Vagina (tissue), 2 donors: ENCODE results near the gene CHN2.

Experiments
- CTCF ChIP-seq, 3 experiments: fragments of 450-650 bp in 2 of 3; fragments of 200-600 bp in 1 of 3; sonication (generic) in 1 of 3; IDR thresholded peaks; one replicate each; pipeline ENCODE4 v1.5.1; 2017 to 2019; ENCODE audit warnings: antibody characterized with exemption in 3 of 3, mild to moderate bottlenecking in 2 of 3, moderate library complexity in 2 of 3
- POLR2A ChIP-seq, 2 donors: fragments of 450-650 bp; IDR thresholded peaks; one replicate each; pipeline ENCODE4 v1.6.1; 2017; ENCODE audit warnings: antibody characterized with exemption in 2 of 2, mild to moderate bottlenecking in 2 of 2, moderate library complexity in 2 of 2

- no peak for TF ChIP-seq POLR2A (IDR thresholded peaks at IDR 0.05)
- no peak for TF ChIP-seq CTCF (IDR thresholded peaks at IDR 0.05)
Measured at GRCh38 chr7:29418651-29419050, 224.1 kb downstream of the CHN2 start.
